ENCODE results near the gene CCNJL. TPM values are rescaled to one million over a fixed set of nuclear protein-coding genes. Genes with fewer than 3 reads are reported as not detected.

The CCNJL gene
- total and polyA plus RNA-seq, 2 experiments from 2014 or later: 28.4 to 29.2 TPM

- TF ChIP-seq ZNF462 (CRISPR knock-in tag; IDR thresholded peaks at IDR 0.05) (no peak), CREB1 (CRISPR knock-in tag; IDR thresholded peaks at IDR 0.05; ENCODE audit: low read depth) (no peak), CTCF (conservative IDR thresholded peaks at IDR 0.05; ENCODE audit: low read depth in 2 of 2) (no peak), ETS1 (IDR thresholded peaks at IDR 0.05) (no peak), ZNF331 (CRISPR knock-in tag; IDR thresholded peaks at IDR 0.05; ENCODE audit: low read depth) (no peak)
These were observed 70.2 kb downstream of the CCNJL start (continued) for GRCh38 chr5:160242145-160242544.

- H3K4me3 ChIP-seq: no peak overlapping the region
- H2AFZ ChIP-seq: no peak overlapping the region
- H3K4me2 ChIP-seq: no peak overlapping the region
- Mint-ChIP-seq H3K36me3 (ENCODE audit: low read depth) (no peaks in the 10 kb centered on the region; the same call in 2 of the 3 replicates), H3K9me3 (peaks cover 2% of the 10 kb centered on the region), H3K4me1 (peaks cover 36% of the 10 kb centered on the region), H3K27me3 (ENCODE audit: insufficient read depth, low read depth, poor library complexity) (peaks cover 36% of the 10 kb centered on the region), H3K27ac (no peak overlapping the region), H3K4me3 (no peak overlapping the region)
- H3K9me2 ChIP-seq (ENCODE audit: insufficient read depth): no peaks in the 10 kb centered on the region
- ATAC-seq: no peak
- H3K4me1 ChIP-seq (ENCODE audit: insufficient read depth): peaks cover 18% of the 10 kb centered on the region
- no peaks in the 10 kb centered on the region for H3K27me3 ChIP-seq (ENCODE audit: insufficient read depth)
- no peak for DNase-seq (ENCODE audit: low spot score)
- no peak overlapping the region for H3K27ac ChIP-seq (ENCODE audit: low read depth)
- H3K36me3 ChIP-seq (ENCODE audit: insufficient read depth): no peaks in the 10 kb centered on the region
- H3K79me2 ChIP-seq (replicated peaks; ENCODE audit: insufficient read depth): no peaks in the 10 kb centered on the region
- H4K20me1 ChIP-seq (replicated peaks; ENCODE audit: insufficient read depth): no peaks in the 10 kb centered on the region
- no peaks in the 10 kb centered on the region; the same call in 1 of the 2 replicates for H3F3A ChIP-seq (replicated peaks; ENCODE audit: low read depth)
- TF ChIP-seq ZNF462 (CRISPR knock-in tag; IDR thresholded peaks at IDR 0.05): no peak
- no peak for TF ChIP-seq CREB1 (CRISPR knock-in tag; IDR thresholded peaks at IDR 0.05; ENCODE audit: low read depth)
- TF ChIP-seq ZNF114 (CRISPR knock-in tag; IDR thresholded peaks at IDR 0.05): no peak
These were observed 72.0 kb downstream of the CCNJL start for GRCh38 chr5:160240350-160240749.
